ENCODE data around the gene KCNQ5.

GRCh38 chr6:73003302-73003701 lies 381.4 kb downstream of the KCNQ5 start:
- TF ChIP-seq POLR2A (IDR thresholded peaks at IDR 0.05), result no peak
- TF ChIP-seq, protein P1, sequence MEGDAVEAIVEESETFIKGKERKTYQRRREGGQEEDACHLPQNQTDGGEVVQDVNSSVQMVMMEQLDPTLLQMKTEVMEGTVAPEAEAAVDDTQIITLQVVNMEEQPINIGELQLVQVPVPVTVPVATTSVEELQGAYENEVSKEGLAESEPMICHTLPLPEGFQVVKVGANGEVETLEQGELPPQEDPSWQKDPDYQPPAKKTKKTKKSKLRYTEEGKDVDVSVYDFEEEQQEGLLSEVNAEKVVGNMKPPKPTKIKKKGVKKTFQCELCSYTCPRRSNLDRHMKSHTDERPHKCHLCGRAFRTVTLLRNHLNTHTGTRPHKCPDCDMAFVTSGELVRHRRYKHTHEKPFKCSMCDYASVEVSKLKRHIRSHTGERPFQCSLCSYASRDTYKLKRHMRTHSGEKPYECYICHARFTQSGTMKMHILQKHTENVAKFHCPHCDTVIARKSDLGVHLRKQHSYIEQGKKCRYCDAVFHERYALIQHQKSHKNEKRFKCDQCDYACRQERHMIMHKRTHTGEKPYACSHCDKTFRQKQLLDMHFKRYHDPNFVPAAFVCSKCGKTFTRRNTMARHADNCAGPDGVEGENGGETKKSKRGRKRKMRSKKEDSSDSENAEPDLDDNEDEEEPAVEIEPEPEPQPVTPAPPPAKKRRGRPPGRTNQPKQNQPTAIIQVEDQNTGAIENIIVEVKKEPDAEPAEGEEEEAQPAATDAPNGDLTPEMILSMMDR (IDR thresholded peaks at IDR 0.05), result no peak

All from vagina (tissue), 2 donors.